Measurements from ENCODE around the gene RXYLT1. TPM values are rescaled to one million over a fixed set of nuclear protein-coding genes. Genes with fewer than 3 reads are reported as not detected.

Gene RXYLT1
- total and polyA plus RNA-seq, 2 of the 8 experiments (the other 6 are each of a cell fraction or from before 2014, with no cell fraction given) = 3.8 to 10.9 TPM

DNA sequence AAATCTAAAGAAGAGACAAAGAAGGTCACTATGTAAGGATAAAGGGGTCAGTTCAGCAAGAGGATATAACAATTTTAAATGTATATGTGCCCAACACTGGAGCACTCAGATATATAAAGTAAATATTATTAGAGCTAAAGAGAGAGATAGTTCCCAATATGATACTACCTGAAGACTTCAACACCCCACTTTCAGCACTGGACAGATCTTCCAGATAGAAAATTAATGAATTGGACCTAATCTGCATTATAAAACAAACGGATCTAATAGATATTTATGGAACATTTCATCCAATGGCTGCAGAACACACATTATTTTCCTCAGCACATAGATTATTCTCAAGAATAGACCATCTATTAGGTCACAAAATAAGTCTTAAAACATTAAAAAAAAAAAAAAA is 40.7 kb downstream of the RXYLT1 start (continued):
- TF ChIP-seq CHD1 (IDR thresholded peaks at IDR 0.05; ENCODE audit: low read depth, low read length) = no peak
